AML-193 (cell line): Measurements from ENCODE around the gene FCAMR.
"Not testable (repeated sequence)": the region's sequence is repeated elsewhere in the genome, so short reads cannot be mapped to it uniquely, and the experiment has no call there.

Source experiments
- DNase-seq, 2 experiments: peaks; one replicate each; lab custom pipeline; 2025; lab: John Stamatoyannopoulos, UW

Gene FCAMR

GRCh38 chr1:206932177-206932576 is 38.1 kb downstream of the FCAMR start:
- DNase-seq = no peak

DNA sequence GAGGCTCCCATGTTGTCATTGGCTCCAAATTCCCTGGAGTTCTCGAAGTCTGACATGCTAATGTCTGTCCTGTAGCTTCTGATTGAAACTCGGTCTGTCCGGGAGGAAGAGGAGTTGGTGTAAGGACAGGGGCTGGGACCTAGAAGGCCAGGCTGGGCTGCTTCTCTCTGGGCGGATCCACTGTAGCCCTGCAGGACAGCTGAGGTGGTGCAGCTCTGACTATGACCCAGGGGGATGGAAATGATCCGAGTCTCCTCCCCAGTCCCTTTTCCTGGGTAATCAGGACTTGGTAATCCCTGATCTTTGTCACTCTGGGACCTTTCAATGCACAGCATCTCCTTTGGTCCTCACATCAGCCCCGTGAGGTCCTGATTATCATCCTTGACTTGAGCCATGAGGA is 38.6 kb downstream of the FCAMR start:
- no peak for DNase-seq

DNA sequence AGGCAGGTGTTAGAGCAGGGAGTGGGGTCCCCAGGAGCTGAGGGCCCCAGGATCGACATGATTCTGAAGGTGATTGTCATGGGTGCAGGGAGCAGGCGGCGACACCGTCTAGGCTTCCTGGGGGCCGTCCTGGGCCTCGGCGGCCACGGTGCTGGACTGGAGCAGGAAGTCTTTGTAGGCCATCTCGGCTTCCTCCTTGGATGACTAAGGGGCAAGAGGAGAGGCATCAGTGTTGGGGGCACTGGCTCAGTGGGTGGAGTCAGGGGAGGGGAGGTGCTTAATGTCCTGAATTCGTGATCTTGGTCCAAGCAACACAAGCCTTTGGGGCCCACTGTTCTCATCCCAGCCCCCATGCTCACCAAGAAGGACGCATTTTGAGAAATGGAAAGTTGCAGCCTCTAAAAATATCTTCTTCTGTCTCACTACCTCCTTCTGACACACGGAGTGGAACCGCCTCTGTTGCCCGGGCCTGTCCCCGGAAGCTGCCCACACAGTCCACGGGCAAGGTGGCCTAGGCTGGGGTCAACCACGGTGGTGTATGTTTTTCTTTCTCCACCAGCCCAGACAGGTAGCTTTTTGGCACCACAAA is 40.0 kb downstream of the FCAMR start:
- no peak for DNase-seq

- no peak for DNase-seq
Observed at GRCh38 chr1:206929524-206929923, 40.7 kb downstream of the FCAMR start.

DNA sequence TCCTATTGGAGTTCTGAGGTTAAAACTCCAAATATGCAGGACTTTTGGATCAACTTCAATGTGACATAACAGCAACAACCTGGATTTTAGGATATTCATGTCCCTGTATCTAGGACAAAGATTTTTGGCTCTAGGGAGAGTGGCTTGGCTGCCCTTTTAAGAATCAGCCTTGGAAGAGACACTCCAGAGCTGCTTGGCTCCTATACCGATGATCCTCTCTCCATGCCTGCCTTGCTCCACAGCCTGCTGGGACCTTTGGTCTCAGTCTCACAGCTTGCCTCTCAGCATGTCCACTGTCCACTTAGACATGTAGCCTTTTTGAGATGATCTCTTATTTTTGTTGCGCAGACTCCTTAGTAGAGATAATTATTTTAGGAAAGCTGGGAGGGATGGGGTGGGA is 44.0 kb downstream of the FCAMR start:
- DNase-seq = no peak

DNA sequence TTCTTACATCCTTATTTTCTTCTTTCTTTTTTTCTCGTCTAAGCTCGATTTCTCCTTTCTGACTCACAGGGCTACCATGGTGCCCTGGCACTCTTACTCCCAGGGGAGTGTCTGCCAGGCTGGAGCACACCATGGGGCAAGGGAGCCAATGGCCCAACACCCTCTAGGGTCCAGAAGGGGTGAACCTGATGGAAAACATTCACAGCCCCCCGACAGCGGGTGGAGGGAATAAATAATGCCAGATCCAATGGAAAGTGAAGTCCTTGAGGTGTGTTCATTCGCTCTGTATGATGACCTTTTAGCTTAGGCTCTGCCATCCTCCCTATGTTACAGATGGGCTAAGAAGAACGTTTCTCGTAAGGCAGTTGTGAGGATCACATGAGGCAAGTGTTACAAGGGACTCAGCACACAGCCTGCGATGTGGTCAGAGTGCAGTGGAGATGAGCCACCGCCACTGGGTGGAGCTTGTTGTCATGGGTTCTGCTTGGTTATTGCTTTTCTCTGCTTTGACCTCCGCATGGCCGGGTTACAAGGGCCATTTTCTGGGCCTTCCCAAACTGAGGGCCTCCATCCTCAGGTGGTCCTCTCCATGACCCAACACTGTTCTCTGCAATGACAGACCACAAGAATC is 45.0 kb downstream of the FCAMR start:
- peak; percentile 14 to 24 for DNase-seq

- DNase-seq = no peak
Observed at GRCh38 chr1:206924592-206925105, 45.6 kb downstream of the FCAMR start.

- not testable (repeated sequence) for DNase-seq
Observed at GRCh38 chr1:206923961-206924557, 46.2 kb downstream of the FCAMR start.

DNA sequence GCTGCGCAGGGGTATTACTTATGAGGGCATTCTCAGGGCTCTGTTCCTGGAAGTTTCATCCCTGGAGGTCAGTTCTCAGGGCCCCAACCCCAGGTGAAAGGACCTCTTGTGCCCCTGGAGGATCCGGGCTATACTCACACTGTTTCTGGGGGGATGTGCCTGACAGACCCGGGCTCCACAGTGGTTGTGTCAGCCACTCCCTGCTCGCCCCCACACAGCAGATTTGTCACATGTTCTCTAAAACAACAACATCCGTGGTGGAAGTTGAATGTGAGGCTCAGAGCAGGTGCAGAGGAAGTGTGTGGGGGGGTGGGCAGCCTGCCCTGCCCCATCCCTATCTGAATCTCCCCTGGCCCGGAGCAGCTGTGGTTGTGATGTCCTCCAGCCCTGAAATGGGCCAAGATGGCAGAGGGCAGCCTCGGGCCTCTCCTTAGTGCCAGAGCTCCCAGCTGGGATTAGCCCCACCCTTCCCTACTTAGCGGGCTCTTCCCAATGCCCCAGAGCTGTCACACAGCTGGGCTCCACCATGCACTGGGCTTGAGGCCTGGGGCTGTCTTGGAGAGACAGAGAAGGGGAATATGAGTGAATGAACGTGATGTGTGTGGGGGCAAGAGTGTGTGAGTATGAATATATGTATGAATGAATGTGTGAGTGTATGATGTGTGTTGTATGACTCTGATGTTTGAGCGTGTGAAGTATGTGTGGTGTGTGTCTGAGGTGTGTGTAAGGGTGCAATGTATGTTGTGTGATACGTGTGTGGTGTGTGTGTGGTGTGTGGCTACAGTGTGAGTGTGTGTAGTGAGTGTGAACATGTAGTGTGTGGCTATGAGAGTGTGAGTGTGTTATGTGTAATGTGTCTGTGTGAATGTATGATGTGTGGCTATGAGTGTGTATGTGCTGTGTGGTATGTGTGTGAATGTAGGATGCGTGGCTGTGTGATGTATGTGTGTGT is 47.0 kb downstream of the FCAMR start:
- DNase-seq = no peak

GRCh38 chr1:206922524-206922923 is 47.7 kb downstream of the FCAMR start:
- DNase-seq = no peak

- DNase-seq = peak; percentile 74 to 79
Observed at GRCh38 chr1:206921772-206922265, 48.4 kb downstream of the FCAMR start, which contains the start of gene FCMR. Gene FCMR (minus strand): TSS chr1:206921941. CDS start chr1:206921854, 87 bp downstream.

DNA sequence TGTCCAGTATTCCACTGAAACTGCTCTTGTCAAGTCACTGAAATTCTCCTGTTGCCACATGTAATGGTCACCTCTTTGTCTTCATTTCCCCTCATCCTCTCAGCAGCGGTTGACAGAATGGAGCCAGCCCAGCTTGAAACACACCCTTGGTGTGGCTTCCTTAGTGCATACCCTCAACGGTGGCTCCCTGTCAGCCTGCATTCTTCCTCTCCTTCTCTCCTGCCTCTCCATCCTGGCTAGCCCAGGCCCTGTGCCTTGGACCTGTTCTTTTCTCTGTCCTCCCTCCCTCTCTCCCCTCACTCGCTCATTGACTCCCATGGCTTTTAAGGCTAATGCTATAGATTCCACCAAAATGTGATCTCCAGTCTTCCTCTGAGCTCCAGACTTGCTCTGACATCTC is 52.2 kb downstream of the FCAMR start:
- DNase-seq = no peak

DNA sequence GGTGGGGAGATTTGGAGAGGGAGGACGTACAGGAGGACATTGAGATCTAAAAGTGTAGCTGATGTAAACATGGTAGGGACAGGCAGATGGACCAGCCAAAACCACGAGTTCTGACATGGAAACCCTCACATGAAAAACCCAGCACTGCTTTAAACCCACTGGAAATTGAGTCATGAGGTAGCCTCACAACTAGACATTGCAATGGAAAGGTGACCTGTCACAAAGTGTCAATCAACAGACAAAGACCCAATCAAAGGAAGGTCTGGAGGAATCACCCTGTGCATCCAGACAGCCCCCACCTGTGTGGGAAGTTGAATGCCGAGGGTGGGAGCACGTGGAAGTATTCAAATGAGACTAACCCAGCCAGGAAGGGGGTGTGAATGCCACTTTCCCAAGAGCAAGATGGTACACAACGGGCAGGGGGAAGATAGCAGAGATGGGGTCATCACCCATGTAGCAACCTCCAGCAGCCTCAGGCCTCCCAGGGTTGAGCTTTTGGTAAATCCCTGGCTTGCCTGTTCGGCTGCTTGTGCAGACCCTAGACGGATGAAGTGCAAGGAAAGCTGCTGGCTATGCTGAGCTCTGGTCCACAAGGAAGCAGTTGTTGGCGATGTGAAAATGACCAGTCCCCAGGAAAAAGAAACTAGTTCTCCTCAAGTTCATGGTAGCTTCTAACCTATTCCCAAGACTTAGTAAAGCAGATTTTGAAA is 54.1 kb downstream of the FCAMR start:
- no peak for DNase-seq

GRCh38 chr1:206915030-206915735 is 55.1 kb downstream of the FCAMR start:
- DNase-seq = no peak

DNA sequence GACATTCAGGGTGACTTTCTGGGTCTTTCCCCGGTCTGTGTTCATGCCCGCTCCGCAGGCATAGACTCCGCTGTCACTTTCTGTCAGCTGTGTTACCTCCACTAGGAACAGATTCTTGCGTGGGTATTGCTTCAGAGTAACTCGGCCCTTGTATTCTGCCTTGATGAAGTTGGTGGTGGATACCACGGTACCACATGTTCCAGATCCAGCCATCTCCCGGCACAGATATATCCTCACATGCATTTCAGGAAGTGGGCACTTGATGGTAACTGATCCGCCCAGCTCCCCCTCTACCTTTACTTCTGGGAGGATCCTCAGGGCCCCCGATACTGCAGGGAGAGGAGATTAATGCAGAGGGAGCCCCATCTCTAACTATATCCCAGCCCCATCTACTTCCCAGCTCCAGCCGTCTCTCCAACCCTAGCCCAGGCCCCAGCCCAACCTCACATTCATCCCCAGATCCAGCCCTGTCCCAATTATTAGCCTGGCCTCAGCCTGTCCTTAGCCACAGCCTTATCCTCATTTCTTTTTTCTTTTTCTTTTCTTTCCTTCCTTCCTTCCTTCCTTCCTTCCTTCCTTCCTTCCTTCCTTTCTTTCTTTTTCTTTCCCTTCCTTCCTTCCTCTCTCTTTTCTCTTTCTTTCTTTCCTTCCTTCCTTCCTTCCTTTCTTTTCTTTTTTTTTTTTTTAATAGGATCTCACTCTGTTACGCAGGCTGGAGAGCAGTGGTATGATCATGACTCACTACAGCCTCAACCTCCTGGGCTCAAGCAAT is 56.3 kb downstream of the FCAMR start:
- DNase-seq = no peak

DNA sequence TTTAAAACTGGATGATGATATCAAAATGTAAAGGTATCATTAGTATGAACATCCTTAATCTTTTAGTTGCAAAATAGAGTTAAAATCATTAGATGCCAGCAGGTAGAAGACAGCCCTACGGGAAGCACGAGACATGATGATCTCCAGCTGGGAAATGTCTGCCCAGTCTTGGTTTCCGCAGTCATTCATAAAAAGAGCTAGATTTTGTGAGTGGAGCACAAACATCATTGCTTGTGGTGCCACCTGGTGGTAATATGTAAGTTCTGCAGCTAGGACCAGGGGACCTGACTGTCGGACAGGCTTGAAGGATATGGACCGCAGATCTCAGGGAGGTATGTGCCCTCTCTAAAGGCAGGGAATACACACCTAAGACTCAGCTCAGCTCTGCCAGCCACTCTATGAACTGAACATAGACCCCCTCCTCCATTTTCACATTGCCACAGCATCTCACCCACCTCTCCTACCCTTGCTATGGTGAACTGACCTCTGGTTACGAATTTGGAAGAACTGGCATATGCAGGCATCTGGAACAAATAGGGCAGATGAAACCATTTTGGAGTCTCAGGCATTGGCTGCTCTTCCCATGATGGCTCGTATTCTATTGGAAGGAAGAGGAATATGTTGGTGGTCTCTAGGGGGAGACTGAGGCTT is 57.7 kb downstream of the FCAMR start:
- DNase-seq = peak; percentile 65 to 67

DNA sequence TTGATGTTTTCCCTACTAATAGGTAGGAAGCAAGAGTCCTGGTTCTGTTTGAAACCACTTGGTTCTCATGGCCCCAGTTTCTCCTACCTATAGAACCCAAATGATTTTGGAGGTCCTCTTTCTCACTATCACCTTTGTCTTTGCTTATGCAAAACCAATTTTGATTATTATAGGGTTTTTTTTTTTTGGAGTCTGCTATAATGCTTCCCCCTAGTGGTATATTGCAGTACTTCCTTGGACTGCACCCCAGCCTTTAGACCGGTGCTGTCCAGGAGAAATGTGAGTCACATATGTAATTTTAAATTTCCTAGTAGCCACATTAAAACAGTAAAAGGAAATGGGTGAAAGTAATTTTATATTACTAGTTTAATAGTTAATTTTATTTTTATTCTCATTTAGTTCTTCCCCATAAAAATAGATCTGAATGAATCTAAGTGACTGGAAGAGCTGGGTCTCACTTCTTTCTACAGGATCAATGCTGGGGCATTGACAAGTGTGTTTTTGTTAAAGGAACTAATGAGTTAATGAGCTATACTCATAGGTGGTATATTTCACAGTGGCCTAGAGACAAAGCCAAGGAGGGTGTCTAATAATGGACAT is 59.1 kb downstream of the FCAMR start:
- DNase-seq = peak; percentile 46

GRCh38 chr1:206909883-206910318 is 60.4 kb downstream of the FCAMR start:
- no peak for DNase-seq
